Measurements from ENCODE around the gene MSANTD2. TPM values are rescaled to one million over a fixed set of nuclear protein-coding genes. Genes with fewer than 3 reads are reported as not detected.

The MSANTD2 gene
- total RNA-seq, 2 experiments from 2014 or later: 6.1 to 6.4 TPM

- H3K27ac Mint-ChIP-seq: no peak overlapping the region
- H3K4me3 Mint-ChIP-seq: no peak overlapping the region
- no peak for DNase-seq
- no peaks in the 10 kb centered on the region for H3K36me3 Mint-ChIP-seq
- H3K27me3 Mint-ChIP-seq: peaks cover 49% of the 10 kb centered on the region
- no peaks in the 10 kb centered on the region for H3K9me3 Mint-ChIP-seq
- peaks cover 9% of the 10 kb centered on the region for H3K4me1 Mint-ChIP-seq (ENCODE audit: low read depth)
- ChIA-PET POLR2A (interaction anchor here (0.7 to 1.1 kb wide), 2 partner anchors 39 to 333 kb away, joined by 3 to 5 read pairs; no protein-coding TSS in a partner anchor), CTCF (interaction anchor here (0.6 to 5.0 kb wide), 22 partner anchors 9 to 1265 kb away, joined by 3 to 85 read pairs (median 4); partner anchors contain the start of genes ESAM, MSANTD2, ROBO3 and SIAE)
- intact Hi-C loops (cut with micrococcal nuclease): loop anchor here (1.0 to 10.0 kb wide), 8 partner anchors 29 to 433 kb away; partner anchors contain the start of genes ESAM and TBRG1
These were observed 37.3 kb upstream of the MSANTD2 start for GRCh38 chr11:124837491-124837856.

GRCh38 chr11:124835918-124836317 lies 35.7 kb upstream of the MSANTD2 start:
- H3K9me3 Mint-ChIP-seq: no peaks in the 10 kb centered on the region
- H3K36me3 Mint-ChIP-seq: no peaks in the 10 kb centered on the region
- DNase-seq: no peak
- no peak overlapping the region for H3K27ac Mint-ChIP-seq
- POLR2A ChIA-PET: interaction anchor here (1.1 kb wide), 1 partner anchor 35 kb away, joined by 3 read pairs; no protein-coding TSS in a partner anchor
- no peak overlapping the region for H3K4me3 Mint-ChIP-seq
- intact Hi-C loops (cut with micrococcal nuclease): loop anchor here (2.0 to 10.0 kb wide), 2 partner anchors 73 to 431 kb away; partner anchors contain the start of gene ESAM
- H3K27me3 Mint-ChIP-seq: peaks cover 35% of the 10 kb centered on the region
- CTCF ChIA-PET: interaction anchor here (0.8 to 5.0 kb wide), 16 partner anchors 30 to 419 kb away, joined by 3 to 85 read pairs (median 6); partner anchors contain the start of genes ESAM, MSANTD2, ROBO3 and SIAE
- H3K4me1 Mint-ChIP-seq (ENCODE audit: low read depth): peaks cover 9% of the 10 kb centered on the region

DNA sequence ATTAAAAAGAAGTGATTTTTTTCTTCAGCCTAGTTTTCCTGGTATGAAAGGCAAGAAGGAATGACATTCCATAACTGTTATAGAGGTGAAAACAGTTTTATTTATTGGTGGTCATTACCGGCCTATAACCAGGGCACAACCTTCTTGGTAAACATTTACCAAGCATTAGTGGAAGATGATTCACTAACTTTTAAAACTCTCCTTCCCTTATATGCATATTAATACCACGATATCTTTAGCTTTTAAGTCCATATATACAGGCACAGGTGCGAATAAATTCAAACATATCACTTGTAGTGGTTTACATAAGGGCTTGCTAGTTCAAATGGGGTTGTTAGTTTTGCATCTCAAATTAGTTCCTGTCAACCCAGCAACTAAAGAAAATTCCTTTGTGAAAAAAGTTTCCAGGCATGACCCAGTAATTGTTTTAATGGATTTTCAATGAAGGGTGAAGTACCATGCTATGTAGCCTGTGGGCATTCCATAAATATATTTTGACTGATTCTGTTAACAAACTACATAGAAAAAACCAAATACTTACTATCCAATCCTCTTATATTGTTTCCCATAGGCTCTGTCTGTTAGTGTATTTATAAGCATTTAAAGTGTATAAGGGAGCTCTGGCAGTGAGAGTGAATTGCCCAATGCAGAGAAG lies 34.4 kb upstream of the MSANTD2 start:
- ChIA-PET CTCF (interaction anchor here (1.2 to 3.8 kb wide), 4 partner anchors 72 to 249 kb away, joined by 3 to 14 read pairs (median 6); no protein-coding TSS in a partner anchor), POLR2A (interaction anchor here (0.6 kb wide), 1 partner anchor 33 kb away, joined by 4 read pairs; no protein-coding TSS in a partner anchor)
- intact Hi-C loops (cut with micrococcal nuclease): loop anchor here (10.0 kb wide), 1 partner anchor 430 kb away; no protein-coding TSS in a partner anchor
- Mint-ChIP-seq H3K27me3 (peaks cover 24% of the 10 kb centered on the region), H3K4me3 (no peak overlapping the region), H3K9me3 (no peaks in the 10 kb centered on the region), H3K27ac (no peak overlapping the region), H3K36me3 (no peaks in the 10 kb centered on the region), H3K4me1 (ENCODE audit: low read depth) (peaks cover 4% of the 10 kb centered on the region)
- DNase-seq: no peak

GRCh38 chr11:124832571-124832970 lies 32.4 kb upstream of the MSANTD2 start:
- Mint-ChIP-seq H3K9me3 (no peaks in the 10 kb centered on the region), H3K27ac (no peak overlapping the region), H3K36me3 (no peaks in the 10 kb centered on the region), H3K4me1 (ENCODE audit: low read depth) (peaks cover 4% of the 10 kb centered on the region), H3K4me3 (no peak overlapping the region), H3K27me3 (peaks cover 8% of the 10 kb centered on the region)
- intact Hi-C loops (cut with micrococcal nuclease): loop anchor here (10.0 kb wide), 1 partner anchor 428 kb away; no protein-coding TSS in a partner anchor
- ChIA-PET POLR2A (no interaction called here), CTCF (interaction anchor here (1.5 to 3.8 kb wide), 4 partner anchors 11 to 169 kb away, joined by 4 to 14 read pairs (median 6); no protein-coding TSS in a partner anchor)
- no peak for DNase-seq

- Mint-ChIP-seq H3K9me3 (no peaks in the 10 kb centered on the region), H3K27me3 (peaks cover 8% of the 10 kb centered on the region), H3K36me3 (no peaks in the 10 kb centered on the region), H3K27ac (no peak overlapping the region), H3K4me3 (no peak overlapping the region), H3K4me1 (ENCODE audit: low read depth) (peaks cover 4% of the 10 kb centered on the region)
- intact Hi-C loops (cut with micrococcal nuclease): loop anchor here (10.0 kb wide), 1 partner anchor 427 kb away; no protein-coding TSS in a partner anchor
- ChIA-PET CTCF (interaction anchor here (1.0 to 3.8 kb wide), 3 partner anchors 38 to 163 kb away, joined by 3 to 14 read pairs (median 8); no protein-coding TSS in a partner anchor), POLR2A (no interaction called here)
- no peak for DNase-seq
These were observed 31.7 kb upstream of the MSANTD2 start for GRCh38 chr11:124831897-124832296.

GRCh38 chr11:124830749-124831148 lies 30.5 kb upstream of the MSANTD2 start:
- Mint-ChIP-seq H3K27me3 (peaks cover 10% of the 10 kb centered on the region), H3K4me3 (no peak overlapping the region), H3K27ac (no peak overlapping the region), H3K9me3 (no peaks in the 10 kb centered on the region), H3K4me1 (ENCODE audit: low read depth) (no peaks in the 10 kb centered on the region), H3K36me3 (no peaks in the 10 kb centered on the region)
- ChIA-PET POLR2A (no interaction called here), CTCF (no interaction called here)
- DNase-seq: no peak
- intact Hi-C loops (cut with micrococcal nuclease): loop anchor here (10.0 kb wide), 1 partner anchor 426 kb away; no protein-coding TSS in a partner anchor

GRCh38 chr11:124829986-124830385 lies 29.8 kb upstream of the MSANTD2 start:
- H3K27me3 Mint-ChIP-seq: peaks cover 8% of the 10 kb centered on the region
- no peaks in the 10 kb centered on the region for H3K36me3 Mint-ChIP-seq
- intact Hi-C loops (cut with micrococcal nuclease): loop anchor here (10.0 kb wide), 1 partner anchor 425 kb away; no protein-coding TSS in a partner anchor
- H3K27ac Mint-ChIP-seq: no peak overlapping the region
- no peak for DNase-seq
- H3K9me3 Mint-ChIP-seq: no peaks in the 10 kb centered on the region
- POLR2A ChIA-PET: no interaction called here
- CTCF ChIA-PET: interaction anchor here (1.6 kb wide), 1 partner anchor 36 kb away, joined by 6 read pairs; no protein-coding TSS in a partner anchor
- no peak overlapping the region for H3K4me3 Mint-ChIP-seq
- no peaks in the 10 kb centered on the region for H3K4me1 Mint-ChIP-seq (ENCODE audit: low read depth)

DNA sequence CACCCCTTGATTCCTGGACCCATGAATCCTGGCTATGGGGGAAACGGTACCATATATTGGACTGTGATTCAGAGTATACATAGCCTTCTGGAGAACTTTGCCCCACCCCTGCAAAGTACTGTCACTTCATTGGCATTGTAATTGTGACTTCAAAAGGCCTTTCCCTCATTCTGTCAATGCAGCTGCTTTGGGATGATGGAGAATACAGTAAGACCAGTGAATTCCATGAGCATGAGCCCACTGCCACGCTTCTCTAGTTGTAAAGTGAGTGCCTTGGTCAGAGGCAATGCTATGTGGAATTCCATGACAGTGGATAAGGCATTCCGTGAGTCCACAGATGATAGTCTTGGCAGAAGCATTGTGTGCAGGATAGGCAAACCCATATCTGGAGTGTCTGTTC lies 25.7 kb upstream of the MSANTD2 start:
- intact Hi-C loops (cut with micrococcal nuclease): no loop called here
- no peak overlapping the region for H3K27ac Mint-ChIP-seq
- no peaks in the 10 kb centered on the region for H3K9me3 Mint-ChIP-seq
- ChIA-PET POLR2A (no interaction called here), CTCF (no interaction called here)
- DNase-seq: no peak
- no peak overlapping the region for H3K4me3 Mint-ChIP-seq
- no peaks in the 10 kb centered on the region for H3K4me1 Mint-ChIP-seq (ENCODE audit: low read depth)
- no peaks in the 10 kb centered on the region for H3K36me3 Mint-ChIP-seq
- peaks cover 15% of the 10 kb centered on the region for H3K27me3 Mint-ChIP-seq

GRCh38 chr11:124823512-124824376 lies 23.5 kb upstream of the MSANTD2 start:
- no peak for DNase-seq
- CTCF ChIA-PET: no interaction called here

GRCh38 chr11:124821995-124822730 lies 22.0 kb upstream of the MSANTD2 start:
- no peak overlapping the region for H3K27ac Mint-ChIP-seq
- CTCF ChIA-PET: interaction anchor here (0.9 kb wide), 1 partner anchor 29 kb away, joined by 3 read pairs; no protein-coding TSS in a partner anchor
- intact Hi-C loops (cut with micrococcal nuclease): no loop called here
- POLR2A ChIA-PET: no interaction called here
- no peaks in the 10 kb centered on the region for H3K4me1 Mint-ChIP-seq (ENCODE audit: low read depth)
- no peak for DNase-seq
- H3K4me3 Mint-ChIP-seq: no peak overlapping the region
- peaks cover 29% of the 10 kb centered on the region for H3K27me3 Mint-ChIP-seq
- H3K36me3 Mint-ChIP-seq: no peaks in the 10 kb centered on the region
- no peaks in the 10 kb centered on the region for H3K9me3 Mint-ChIP-seq

More at GRCh38 chr11:124823512-124824376, 23.5 kb upstream of the MSANTD2 start:
- H3K4me3 Mint-ChIP-seq: no peak overlapping the region
- POLR2A ChIA-PET: no interaction called here
- no peaks in the 10 kb centered on the region for H3K4me1 Mint-ChIP-seq (ENCODE audit: low read depth)
- intact Hi-C loops (cut with micrococcal nuclease): no loop called here
- peaks cover 21% of the 10 kb centered on the region for H3K27me3 Mint-ChIP-seq
- H3K9me3 Mint-ChIP-seq: no peaks in the 10 kb centered on the region
- H3K27ac Mint-ChIP-seq: no peak overlapping the region
- no peaks in the 10 kb centered on the region for H3K36me3 Mint-ChIP-seq

DNA sequence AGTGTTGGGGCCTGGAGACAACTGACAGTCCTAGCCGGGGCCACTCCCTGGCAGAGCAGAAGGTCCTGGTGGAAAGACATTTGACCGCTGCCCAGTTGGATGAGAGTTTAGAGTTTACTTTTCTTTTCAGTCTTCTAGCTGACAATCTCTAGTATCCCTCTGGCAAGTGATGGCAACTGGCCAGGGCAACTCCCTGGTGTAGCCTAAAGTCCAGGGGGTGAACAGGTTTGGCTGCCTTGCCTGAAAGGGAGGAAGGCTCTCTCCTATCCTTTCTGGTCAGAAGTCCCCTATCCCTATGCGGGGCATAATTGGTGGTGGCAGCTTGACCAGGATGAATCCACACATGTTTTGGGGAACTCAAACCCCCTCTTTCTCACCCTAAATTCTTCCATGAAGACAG lies 16.8 kb upstream of the MSANTD2 start:
- intact Hi-C loops (cut with micrococcal nuclease): no loop called here
- CTCF ChIA-PET: no interaction called here
- Mint-ChIP-seq H3K27ac (no peak overlapping the region), H3K4me1 (ENCODE audit: low read depth) (peaks cover 4% of the 10 kb centered on the region), H3K36me3 (no peaks in the 10 kb centered on the region), H3K4me3 (no peak overlapping the region), H3K9me3 (no peaks in the 10 kb centered on the region), H3K27me3 (peaks cover 41% of the 10 kb centered on the region)
- DNase-seq: no peak
- POLR2A ChIA-PET: no interaction called here
